Fibroblast of skin of back (primary cell): ENCODE measurements around the gene CKS1B. TPM values are rescaled to one million over a fixed set of nuclear protein-coding genes. Genes with fewer than 3 reads are reported as not detected.

Experiments used
- DNase-seq: peaks from one replicate; pipeline ENCODE4 v3.0.0-alpha.2; 2013
- polyA plus RNA-seq, 2 experiments: library from polyadenylated mRNA; unstranded; fragments of 120-200 nt; gene quantifications; one replicate each; pipeline ENCODE4 v1.2.1, GENCODE V29; 2013; ENCODE audit not compliant: insufficient read length in 2 of 2

CKS1B gene
- polyA plus RNA-seq (2013, experiment 1 of 2; ENCODE audit: insufficient read length), result 204 TPM
- polyA plus RNA-seq (2013, experiment 2 of 2; ENCODE audit: insufficient read length), result 32.7 TPM

DNA sequence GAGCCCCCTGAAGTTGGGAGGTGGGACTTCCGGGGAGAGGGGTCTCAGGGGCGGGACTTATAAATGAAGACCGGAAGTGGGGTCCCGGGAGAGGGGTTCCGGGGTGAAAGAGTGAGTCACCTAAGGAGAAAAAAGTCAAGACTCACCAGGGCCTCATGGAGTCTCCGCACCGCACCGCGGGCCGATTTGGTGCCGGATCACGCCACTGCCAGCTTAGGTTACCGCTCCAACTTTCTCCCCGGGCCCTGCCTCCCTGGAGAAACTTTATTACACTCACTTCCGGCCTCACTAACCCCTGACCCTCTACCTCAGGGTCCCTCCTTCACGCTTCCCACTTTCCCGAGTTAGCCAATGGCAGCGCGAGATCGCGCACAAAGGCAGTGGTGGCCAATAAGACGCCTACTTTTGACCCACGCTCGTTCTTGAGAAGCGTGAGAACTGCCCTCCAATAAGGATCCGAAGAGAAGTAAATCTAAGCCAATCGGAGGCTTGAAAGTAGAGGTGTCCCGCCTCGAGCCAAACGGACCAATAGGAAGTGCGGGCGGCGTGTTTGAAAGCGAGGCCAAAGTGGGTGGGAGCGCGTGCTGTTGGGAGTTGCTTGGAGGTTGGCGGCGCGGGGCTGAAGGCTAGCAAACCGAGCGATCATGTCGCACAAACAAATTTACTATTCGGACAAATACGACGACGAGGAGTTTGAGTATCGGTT lies at the start of gene CKS1B:
Gene CKS1B, plus strand, starts transcription at position 580 of the 706 bp plus-strand sequence. Its CDS starts 65 bp downstream, at position 645.
- peak; percentile 100 for DNase-seq

GRCh38 chr1:154925335-154926170 lies 48.9 kb upstream of the CKS1B start:
- DNase-seq, result no peak

GRCh38 chr1:154926201-154926600 lies 48.3 kb upstream of the CKS1B start:
- DNase-seq, result no peak

- DNase-seq, result no peak
Measured at GRCh38 chr1:154931940-154932487, 42.5 kb upstream of the CKS1B start.

DNA sequence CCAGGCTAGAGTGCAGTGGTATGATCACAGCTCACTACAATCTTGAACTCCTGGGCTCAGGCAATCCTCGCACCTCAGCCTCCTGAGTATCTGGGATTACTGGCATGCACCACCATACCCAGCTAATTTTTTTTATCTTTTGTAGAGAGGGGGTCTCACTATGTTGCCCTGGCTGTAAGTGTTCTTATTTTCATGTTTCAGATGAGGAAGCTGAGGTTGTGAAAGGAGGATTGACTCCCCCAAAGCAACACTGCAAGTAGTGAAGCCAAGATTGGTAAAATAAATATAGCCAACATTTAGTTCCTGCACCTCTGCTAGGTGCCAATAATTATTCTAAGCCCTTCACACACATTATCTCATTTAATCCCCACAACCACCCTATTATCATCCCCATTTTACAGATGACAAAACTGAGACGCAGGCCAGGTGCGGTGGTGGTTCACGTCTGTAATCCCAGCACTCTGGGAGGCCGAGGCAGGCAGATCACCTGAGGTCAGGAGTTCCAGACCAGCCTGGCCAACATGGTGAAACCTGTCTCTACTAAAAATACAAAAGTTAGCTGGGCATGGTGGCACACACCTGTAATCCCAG lies 40.0 kb upstream of the CKS1B start:
- no peak for DNase-seq

DNA sequence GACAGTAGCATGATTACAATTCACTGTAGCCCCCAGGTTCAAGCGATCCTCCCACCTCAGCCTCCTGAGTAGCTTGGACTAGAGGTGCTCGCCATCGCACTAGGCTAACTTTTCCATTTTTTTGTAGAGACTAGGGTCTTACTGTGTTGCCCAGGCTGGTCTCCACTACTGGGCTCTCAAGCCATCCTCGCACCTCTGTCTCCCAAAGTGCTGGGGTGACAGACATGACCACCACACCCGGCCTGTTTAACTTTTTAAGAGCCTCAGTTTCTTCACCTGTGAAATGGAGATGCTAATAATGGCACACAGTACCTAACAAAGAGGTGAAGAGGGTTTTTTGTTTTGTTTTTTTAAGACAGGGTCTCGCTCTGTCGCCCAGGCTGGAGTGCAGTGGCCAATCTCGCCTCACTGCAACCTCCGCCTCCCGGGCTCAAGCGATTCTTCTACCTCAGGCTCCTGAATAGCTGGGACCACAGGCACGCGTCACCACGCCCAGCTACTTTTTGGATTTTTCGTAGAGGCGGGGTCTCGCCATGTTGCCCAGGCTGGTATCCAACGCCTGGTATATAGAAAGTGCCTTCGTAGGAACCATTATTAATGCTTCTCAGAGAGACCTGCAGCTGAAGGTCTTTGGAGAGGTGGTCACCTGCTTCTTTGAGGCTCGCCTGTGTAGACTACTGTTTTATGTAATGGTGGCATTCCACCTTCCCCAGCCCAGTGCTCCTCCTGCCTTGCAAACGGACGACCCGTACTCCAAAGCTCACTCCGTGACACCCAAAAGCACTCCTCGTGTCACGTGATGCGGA lies 38.5 kb upstream of the CKS1B start:
- DNase-seq, result no peak

- DNase-seq, result peak; percentile 96
Measured at GRCh38 chr1:154936555-154937084, 37.9 kb upstream of the CKS1B start, which contains the start of gene PMVK. Gene PMVK (minus strand): TSS chr1:154936719. CDS start chr1:154936685, 34 bp downstream.

DNA sequence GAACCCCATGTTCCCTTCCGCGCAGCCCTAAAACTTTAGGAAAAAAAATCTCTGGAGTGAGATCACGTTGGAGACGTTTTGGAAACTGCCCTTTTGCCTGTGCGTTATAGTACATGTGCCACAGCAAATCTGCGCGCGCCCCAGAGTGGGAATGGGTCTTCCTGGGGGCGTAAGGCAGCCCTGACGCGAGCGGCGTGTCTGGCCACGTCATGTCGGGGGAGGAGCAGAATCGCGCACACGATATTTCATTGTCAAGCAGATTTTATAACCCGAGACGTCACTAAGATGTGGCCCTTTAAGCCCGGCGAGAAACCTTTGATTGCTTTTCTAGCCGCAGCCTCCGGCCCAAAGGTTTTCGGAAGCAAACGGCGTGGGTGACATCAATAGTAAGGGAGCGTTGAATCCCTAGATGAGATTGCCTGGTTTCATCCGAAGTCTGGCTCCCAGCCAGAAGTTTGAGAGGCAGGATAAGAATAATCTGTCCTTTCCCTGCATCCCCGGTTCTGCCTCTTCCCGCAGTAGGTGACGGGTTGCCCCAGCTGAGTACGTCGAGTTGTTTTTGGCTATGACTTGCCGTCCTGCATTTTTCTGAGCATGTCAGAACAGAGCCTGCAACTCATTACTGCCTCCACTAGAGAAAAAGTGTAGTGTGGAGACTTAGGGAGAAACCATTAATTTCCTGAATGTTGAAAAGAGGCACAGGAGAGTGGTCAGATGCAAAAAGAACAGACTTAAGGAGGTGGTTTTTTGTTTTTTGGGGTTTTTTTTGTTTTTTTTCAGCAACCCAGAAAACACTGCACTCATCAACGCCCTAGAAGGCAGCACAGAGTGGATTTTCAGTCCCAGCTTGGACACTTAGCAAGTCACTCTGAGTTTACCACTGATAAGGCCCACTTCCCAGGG lies 37.1 kb upstream of the CKS1B start:
- peak; percentile 92 for DNase-seq

DNA sequence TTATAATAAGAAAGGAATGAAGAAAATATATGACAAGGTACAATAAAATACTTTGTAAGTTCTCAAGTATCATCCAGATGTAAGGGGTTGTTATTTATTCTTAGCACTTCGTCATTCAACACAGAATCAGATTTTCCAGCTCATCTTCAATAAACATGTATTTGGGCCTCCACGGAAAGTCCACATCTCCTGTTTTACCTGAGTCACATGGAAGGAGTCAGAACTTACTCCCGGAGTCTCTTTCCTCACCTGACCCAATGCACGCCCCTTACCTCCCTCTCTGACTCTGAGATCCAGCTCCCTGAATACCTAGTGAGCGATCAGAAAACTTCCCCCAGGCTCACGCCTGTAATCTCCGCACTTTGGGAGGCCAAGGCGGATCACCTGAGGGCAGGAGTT lies 36.5 kb upstream of the CKS1B start:
- no peak for DNase-seq

- no peak for DNase-seq
Measured at GRCh38 chr1:154938604-154939399, 35.7 kb upstream of the CKS1B start.

DNA sequence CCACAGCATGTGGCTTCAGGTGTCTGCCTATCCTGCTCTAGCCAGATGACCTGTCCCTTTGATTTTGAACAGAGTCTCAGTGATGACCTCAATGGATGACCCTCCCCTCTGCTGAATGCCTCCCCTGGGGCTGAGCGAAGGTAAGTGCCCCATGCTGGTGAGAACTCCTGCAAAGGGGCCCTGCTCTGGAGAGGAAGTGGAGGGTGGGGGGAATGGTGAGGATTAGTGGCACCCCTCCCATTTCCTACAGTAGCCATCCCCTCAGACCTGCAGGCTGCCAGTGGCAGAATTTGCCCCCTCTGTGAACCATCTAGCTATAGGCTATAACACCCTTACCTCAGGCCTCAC lies 34.3 kb upstream of the CKS1B start:
- no peak for DNase-seq

DNA sequence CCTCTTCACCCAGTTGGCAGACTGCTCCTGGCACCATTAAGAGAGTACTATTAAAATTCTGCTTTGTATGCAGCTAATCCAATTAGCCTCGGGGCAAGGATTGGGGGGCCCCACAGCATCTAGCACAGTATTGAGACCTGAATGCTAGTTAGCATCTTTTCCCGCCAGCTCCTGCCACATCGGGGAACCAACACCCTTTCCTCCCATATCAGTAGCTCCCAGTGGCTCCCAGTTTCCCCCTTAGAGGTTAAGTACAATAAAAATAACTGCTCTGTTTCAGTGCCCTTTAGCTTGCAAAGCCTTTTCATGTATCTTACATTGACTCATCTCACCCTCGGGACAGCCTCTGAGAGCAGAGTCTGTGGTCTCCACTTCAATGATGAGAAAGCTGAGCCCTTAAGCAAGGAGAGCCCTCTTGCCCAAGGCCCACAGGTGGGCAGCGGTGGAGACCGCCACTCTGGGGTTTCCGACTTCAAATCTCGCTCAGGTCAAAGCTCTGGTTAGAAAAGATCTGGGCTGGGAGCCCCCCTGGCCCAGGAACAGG lies 33.8 kb upstream of the CKS1B start:
- no peak for DNase-seq

GRCh38 chr1:154941333-154942013 lies 33.0 kb upstream of the CKS1B start:
- DNase-seq, result no peak

GRCh38 chr1:154943649-154944400 lies 30.7 kb upstream of the CKS1B start:
- DNase-seq, result no peak

- no peak for DNase-seq
Measured at GRCh38 chr1:154944401-154945159, 29.9 kb upstream of the CKS1B start.

- no peak for DNase-seq
Measured at GRCh38 chr1:154945160-154945961, 29.1 kb upstream of the CKS1B start.
